ENCODE results near the gene INTS2. TPM values are rescaled to one million over a fixed set of nuclear protein-coding genes. Genes with fewer than 3 reads are reported as not detected.

Gene INTS2
- total RNA-seq, 1 donor from 2014 or later: 9.5 TPM

GRCh38 chr17:61846088-61846487 is 81.7 kb downstream of the INTS2 start:
- Mint-ChIP-seq H3K4me1 (ENCODE audit: low read depth) (no peaks in the 10 kb centered on the region), H3K27me3 (ENCODE audit: low read depth) (no peaks in the 10 kb centered on the region), H3K27ac (ENCODE audit: unreplicated experiment) (no peak overlapping the region), H3K36me3 (ENCODE audit: low read depth) (peaks cover 5% of the 10 kb centered on the region), H3K4me3 (ENCODE audit: unreplicated experiment) (no peak overlapping the region), H3K9me3 (ENCODE audit: low read depth) (no peaks in the 10 kb centered on the region)
- no peak for DNase-seq (ENCODE audit: low spot score)
- TF ChIP-seq CTCF (IDR thresholded peaks at IDR 0.05): no peak

- peaks cover 5% of the 10 kb centered on the region for H3K36me3 Mint-ChIP-seq (ENCODE audit: low read depth)
- H3K4me1 Mint-ChIP-seq (ENCODE audit: low read depth): no peaks in the 10 kb centered on the region
- no peak overlapping the region for H3K27ac Mint-ChIP-seq (ENCODE audit: unreplicated experiment)
- no peak for DNase-seq (ENCODE audit: low spot score)
- H3K4me3 Mint-ChIP-seq (ENCODE audit: unreplicated experiment): no peak overlapping the region
- no peaks in the 10 kb centered on the region for H3K9me3 Mint-ChIP-seq (ENCODE audit: low read depth)
- no peaks in the 10 kb centered on the region for H3K27me3 Mint-ChIP-seq (ENCODE audit: low read depth)
- no peak for TF ChIP-seq CTCF (IDR thresholded peaks at IDR 0.05)
These were observed 84.3 kb downstream of the INTS2 start for GRCh38 chr17:61843435-61843834.

DNA sequence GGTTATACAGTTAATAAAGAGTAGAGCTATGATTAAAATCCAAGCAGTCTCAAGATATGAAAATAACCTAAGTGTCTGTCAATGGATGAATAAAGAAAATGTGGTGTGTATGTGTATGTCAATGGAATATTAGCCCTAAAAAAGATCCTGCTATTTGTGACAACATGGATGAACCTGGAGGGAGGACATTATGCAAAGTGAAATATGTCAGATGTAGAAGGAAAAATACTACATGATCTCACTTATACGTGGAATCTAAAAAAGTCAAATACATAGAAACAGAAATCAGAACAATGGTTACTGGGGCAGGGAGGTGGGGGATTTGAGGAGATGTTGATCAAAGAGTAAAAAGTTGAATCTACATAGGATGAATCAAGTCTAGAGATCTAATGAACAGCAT is 84.9 kb downstream of the INTS2 start:
- no peaks in the 10 kb centered on the region for H3K4me1 Mint-ChIP-seq (ENCODE audit: low read depth)
- no peak overlapping the region for H3K4me3 Mint-ChIP-seq (ENCODE audit: unreplicated experiment)
- H3K27ac Mint-ChIP-seq (ENCODE audit: unreplicated experiment): no peak overlapping the region
- peaks cover 5% of the 10 kb centered on the region for H3K36me3 Mint-ChIP-seq (ENCODE audit: low read depth)
- no peaks in the 10 kb centered on the region for H3K27me3 Mint-ChIP-seq (ENCODE audit: low read depth)
- TF ChIP-seq CTCF (IDR thresholded peaks at IDR 0.05): no peak
- no peak for DNase-seq (ENCODE audit: low spot score)
- no peaks in the 10 kb centered on the region for H3K9me3 Mint-ChIP-seq (ENCODE audit: low read depth)

- H3K4me3 Mint-ChIP-seq (ENCODE audit: unreplicated experiment): no peak overlapping the region
- no peak overlapping the region for H3K27ac Mint-ChIP-seq (ENCODE audit: unreplicated experiment)
- no peak for DNase-seq (ENCODE audit: low spot score)
- peaks cover 3% of the 10 kb centered on the region for H3K4me1 Mint-ChIP-seq (ENCODE audit: low read depth)
- no peak for TF ChIP-seq CTCF (IDR thresholded peaks at IDR 0.05)
- H3K36me3 Mint-ChIP-seq (ENCODE audit: low read depth): no peaks in the 10 kb centered on the region
- no peaks in the 10 kb centered on the region for H3K9me3 Mint-ChIP-seq (ENCODE audit: low read depth)
- H3K27me3 Mint-ChIP-seq (ENCODE audit: low read depth): no peaks in the 10 kb centered on the region
These were observed 88.4 kb downstream of the INTS2 start for GRCh38 chr17:61839300-61839786.

DNA sequence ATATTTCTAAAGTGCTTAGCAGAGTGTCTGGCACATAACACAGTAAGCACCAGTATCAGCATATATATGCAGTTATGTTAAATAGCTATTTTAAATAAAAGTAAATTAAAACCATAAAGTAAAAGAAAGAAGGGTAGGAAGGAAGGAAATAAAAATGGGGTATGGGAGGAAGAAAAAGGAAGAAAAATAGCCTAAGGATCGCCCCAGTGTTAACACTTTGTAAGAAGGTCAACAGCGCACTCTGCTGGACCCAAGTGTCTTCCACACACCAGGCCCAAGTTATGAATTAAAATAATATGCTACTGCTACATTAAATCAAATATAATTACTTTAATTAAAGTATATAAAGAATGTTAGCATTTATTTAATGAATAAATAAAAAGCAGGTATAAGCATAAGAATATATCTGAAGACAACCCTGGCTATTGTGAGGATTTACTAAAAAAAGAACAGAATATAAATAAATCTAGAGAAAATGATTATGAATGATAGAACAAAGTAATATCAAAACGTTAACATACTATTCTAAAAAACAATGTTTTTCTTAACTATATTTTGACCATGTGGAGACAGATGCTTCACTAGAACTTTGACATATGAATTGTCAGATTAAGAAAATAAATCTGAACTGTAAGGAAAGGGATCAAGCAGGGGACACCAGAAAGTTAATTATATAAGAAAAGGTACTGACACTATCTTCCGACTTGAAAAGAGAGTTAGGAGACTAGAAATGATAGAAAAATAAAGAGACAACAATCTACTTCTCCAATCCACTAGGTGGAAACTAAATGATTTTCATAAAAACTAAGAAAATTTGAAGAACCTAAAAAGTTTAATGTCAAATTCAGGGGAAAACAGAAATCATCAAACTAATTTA is 90.4 kb downstream of the INTS2 start:
- no peaks in the 10 kb centered on the region for H3K36me3 Mint-ChIP-seq (ENCODE audit: low read depth)
- H3K4me3 Mint-ChIP-seq (ENCODE audit: unreplicated experiment): no peak overlapping the region
- H3K27me3 Mint-ChIP-seq (ENCODE audit: low read depth): no peaks in the 10 kb centered on the region
- no peak overlapping the region for H3K27ac Mint-ChIP-seq (ENCODE audit: unreplicated experiment)
- DNase-seq (ENCODE audit: low spot score): no peak
- peaks cover 16% of the 10 kb centered on the region for H3K4me1 Mint-ChIP-seq (ENCODE audit: low read depth)
- H3K9me3 Mint-ChIP-seq (ENCODE audit: low read depth): no peaks in the 10 kb centered on the region
- peak; percentile 98 for TF ChIP-seq CTCF (IDR thresholded peaks at IDR 0.05)

All from chondrocyte (in vitro differentiated cells).